G401 (cell line): ENCODE data around the gene A4GALT. TPM values are rescaled to one million over a fixed set of nuclear protein-coding genes. Genes with fewer than 3 reads are reported as not detected.

ENCODE experiments used
- DNase-seq: peaks from one replicate; pipeline ENCODE4 v3.0.0-alpha.2; 2015; ENCODE audit warnings: low spot score
- in situ Hi-C: cut with HindIII; loops from 2 replicates; pipeline ENCODE4 v1.10.0; 2016; ENCODE audit warnings: low sequenced_read_pairs, mixed read lengths
- total RNA-seq: library from RNA; depleted of rRNA; stranded (reverse); fragments of >200 nt; shearing (Covaris generic); gene quantifications from 2 replicates; pipeline ENCODE4 v1.2.3, GENCODE V29; 2014

Gene A4GALT
- total RNA-seq, 1 experiment from 2014 or later = 3.4 TPM

DNA sequence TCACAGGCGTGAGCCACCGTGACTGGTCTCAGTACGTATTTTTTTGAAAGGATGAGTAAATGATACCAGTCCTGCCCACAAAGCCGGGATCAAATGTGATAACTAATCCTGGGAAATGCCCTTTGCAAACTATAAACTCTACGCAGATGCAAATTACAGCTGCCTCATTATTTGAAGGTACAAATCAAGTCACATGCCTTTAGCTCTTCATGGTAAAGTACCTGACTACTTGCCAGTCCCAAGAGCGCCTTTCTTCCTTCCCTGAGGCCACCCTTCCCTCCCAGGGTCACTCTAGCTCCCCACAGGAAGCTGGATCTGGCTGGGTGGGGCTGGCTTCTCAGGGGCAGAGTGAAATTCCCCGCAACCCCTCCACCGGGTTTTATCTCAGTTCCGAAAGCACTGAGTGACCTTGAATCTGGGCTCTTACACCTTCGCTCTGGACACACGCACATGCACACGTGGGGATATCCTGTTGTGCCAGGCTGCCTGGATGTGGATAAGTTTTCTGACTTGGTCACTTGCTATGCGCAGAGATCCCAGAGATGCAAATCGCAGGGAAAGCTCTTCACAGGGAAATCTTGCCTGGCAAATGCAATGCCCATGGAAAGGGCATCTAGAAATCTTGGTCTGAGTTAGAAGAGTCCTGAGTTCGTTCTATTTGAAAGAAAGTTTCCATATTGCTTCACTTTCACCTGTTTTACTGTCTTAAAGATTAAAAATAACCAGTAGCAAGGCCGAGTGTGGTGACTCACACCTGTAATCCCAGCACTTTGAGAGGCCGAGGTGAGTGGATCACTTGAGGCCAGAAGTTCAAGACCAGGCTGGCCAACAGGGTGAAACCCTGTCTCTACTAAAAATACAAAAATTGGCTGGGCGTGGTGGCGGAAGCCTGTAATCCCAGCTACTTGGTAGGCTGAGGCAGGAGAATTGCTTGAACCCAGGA lies 8.5 kb downstream of the A4GALT start:
- no peak for DNase-seq
- in situ Hi-C loops = no loop called here

DNA sequence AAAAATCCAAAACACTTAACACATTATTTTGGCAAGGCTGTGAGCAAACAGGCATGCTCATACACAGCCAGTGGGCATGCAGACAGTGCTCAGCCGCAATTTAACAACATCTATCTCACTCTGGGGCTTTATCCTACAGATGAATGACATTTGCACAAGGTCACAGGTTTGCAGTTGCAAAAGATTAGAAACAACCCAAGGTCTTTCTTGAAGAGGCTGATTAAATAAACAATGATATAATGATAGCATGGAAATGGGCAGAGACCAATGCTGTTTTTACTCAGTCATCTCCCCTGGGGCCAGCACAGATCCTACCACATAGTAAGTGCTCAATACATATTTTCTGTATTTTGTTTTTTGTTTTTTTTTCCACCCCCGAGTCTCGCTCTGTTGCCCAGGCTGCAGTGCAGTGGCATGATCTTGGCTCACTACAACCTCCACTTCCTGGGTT lies 9.4 kb downstream of the A4GALT start:
- DNase-seq = no peak
- in situ Hi-C loops = no loop called here

DNA sequence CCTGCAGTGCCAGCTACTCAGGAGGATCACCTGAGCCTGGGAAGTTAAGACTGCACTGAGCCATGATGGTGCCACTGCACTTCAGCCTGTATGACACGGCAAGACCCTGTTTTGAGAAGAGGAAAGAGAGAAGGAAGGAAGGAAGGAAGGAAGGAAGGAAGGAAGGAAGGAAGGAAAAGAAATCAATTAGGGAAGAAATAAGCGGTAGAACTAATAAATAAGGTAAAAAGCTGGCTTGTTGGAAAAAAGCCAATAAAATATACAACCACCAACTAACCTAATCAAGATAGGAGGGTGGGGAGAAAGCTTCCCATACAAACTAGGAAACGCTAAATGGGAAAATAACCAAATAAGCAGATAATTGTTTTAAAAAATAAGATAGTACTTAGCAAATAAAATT lies 12.3 kb downstream of the A4GALT start:
- in situ Hi-C loops = no loop called here
- no peak for DNase-seq

DNA sequence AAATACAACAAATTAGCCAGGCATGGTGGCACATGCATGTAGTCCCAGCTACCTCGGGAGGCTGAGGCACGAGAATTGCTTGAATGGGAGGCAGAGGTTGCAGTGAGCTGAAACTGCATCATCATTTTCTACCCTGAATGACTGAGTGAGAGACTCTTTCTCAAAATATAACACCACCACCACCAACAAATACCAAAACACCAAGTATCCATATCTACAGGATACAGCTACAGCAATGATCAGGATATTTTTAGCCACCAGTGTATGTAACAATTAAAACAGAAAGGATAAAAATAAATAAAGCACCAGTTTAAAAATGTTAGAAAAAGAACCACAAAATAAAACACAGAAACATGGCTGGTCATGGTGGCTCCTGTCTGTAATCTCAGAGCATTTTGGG lies 13.2 kb downstream of the A4GALT start:
- in situ Hi-C loops = no loop called here
- DNase-seq = no peak

DNA sequence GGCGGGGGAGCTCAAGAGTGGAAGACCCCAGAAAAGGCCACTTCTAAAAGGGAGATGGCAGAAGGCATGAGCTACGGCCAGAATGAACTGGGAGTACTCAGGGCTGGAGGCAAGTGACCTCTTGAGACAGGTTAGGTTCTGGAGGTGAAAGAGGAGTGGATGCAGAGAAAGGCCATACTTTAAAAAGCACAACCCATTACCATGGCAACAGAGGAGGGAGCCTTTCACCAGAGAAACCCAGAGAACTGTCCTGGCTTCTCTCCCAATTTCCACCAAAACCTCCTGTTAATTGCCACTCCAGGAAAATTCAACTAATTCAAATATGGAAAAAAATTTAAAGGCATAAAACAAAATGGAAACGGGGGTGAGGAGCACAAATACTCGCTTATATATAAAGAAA lies 15.8 kb downstream of the A4GALT start:
- in situ Hi-C loops = no loop called here
- DNase-seq = no peak

DNA sequence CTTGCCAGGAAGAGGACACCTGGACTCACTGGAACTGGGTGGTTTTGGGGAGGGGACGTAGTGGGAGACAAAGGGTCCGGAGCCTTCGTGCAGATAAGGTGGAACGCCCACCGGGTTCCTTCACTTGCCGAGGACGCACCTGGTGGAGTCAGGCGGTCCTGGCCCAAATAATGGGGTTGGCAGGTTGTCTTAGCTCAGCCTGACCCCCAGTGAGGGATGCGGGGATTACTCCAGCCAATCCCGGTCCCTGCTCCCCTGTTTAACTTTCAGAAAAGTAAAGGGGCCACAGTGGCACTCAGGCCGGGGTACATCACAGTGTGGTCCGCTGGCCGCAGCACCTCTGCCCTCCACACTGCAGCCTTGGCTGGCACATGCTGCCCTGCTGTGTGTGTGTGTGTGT lies 18.0 kb downstream of the A4GALT start:
- DNase-seq = no peak
- in situ Hi-C loops = no loop called here

DNA sequence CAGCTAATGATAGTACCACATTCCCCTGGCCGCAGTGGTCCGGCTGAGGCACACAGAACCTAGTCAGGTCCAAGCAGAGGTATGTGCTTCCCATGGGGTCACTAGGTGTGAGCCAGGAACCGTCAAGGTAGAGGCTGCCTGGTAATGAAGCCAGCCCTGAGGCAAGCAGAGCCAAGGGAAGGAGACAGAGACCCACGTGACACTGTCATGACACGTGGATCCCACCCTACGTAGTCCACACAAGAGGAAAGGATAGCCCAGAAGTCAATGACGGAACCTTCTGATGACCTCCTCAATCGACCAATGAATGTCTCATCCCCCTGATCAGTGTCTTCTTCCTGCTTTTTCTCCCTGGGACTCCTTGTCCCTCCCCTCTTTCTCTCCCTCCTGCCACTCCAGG lies 19.0 kb downstream of the A4GALT start:
- in situ Hi-C loops = no loop called here
- no peak for DNase-seq

DNA sequence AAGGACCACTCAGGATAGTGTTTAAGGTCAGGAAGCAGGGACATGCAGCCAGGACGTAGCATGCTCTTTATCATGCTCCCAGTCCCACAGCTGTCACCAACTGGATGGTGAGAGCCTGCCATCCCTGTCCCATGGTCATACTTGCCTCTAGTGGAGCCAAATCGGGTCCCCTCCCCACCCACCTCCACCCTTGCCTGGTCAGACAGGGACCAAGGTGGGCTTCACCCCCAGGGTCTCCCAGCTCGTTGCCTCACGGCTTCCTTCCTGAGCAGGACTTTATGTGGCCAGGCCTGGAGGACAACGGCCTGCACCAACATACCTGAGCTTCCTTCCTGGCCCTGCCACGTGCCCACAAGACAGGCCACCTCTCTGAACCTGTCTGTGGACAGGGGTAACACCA lies 19.8 kb downstream of the A4GALT start:
- in situ Hi-C loops = no loop called here
- no peak for DNase-seq

DNA sequence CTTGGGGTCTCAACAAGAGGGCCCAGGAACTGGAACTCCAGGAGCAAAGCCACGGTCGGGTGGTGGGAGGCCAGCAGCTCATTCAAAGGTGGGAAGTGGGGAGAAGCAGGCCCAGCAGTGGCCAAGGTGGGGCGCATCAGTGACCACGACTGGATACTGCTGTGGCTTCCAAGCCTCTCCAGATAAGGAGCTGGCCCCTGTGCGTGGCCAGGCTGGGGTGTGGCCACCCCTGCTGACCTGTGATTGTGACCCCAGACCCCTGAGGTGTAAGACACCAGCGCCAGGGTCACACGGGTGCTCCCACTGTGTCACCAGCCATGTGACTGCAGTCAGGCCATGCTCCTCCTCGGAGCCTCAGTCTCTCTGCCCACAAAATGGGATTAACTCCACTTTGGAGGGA lies 20.3 kb downstream of the A4GALT start:
- no peak for DNase-seq
- in situ Hi-C loops = no loop called here

DNA sequence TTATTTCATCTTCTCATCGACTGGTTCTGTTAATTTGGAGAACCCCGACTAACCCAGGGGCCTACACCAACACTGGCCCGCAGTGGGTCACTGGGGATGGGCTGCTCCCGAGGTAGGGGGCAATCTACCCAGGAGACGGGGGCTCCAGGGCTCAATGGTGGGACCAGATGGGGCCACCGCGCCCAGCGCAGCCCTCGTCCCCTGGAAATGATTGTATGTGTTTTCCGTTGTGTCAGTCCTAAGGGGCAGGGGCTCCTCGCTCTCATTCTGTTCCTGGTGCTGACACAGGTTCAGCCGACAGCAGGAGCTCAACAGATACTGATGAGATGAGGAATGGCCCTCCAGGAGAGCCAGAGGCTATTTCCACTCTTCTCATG lies 20.7 kb downstream of the A4GALT start:
- no peak for DNase-seq
- in situ Hi-C loops = no loop called here

DNA sequence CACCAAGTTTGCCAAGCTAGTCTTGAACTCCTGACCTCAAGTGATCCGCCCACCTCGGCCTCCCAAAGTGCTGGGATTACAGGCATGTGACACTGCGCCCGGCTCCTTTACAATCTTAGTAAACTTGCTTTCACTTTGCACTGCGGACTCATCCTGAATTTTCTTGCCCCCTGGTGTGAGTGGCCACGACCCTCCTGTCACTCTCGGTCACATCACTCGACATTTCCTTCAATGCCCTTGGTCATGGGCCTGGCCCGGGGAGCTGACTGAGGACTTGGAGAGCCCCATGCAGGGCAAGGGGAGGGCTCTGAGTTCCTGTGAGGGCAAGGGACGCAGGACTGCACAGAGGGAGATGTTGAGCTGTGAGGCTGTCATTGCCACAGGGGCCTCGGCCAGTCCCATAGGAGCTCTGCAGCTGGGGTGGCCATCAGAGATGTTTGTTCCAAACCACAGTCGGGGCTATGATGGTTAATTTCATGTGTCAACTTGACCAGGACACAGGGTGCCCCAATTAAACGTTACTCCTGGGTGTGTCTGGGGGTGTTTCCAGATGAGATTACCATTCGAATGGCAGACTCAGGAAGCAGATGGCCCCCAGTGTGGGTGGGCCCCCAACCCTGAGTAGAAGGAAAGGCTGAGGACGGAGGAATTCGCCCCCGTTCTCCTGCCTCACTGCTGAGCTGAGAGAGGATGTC lies 21.2 kb downstream of the A4GALT start:
- in situ Hi-C loops = no loop called here

DNA sequence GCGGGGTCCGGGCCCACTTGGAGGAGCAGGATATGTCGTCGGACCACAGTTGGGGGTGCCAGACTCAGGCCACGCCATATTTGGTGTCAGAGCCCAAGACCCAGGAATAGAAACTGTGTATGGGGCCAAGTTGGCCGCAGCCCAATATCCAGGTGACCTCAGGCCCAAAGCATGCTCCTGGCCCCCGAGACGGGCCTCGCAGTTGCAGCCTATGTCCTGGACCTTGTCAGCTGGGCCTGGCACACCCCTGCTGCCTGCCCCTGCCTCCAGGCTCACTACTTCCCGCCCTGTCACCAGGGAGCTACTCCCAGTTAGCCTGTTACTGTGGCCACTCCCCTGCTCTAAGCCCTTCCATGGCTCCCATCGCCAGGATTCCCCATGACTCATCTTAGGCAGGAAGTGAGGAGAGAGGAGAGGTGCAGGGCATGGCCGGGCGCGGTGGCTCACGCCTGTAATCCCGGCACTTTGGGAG lies 23.1 kb downstream of the A4GALT start:
- no peak for DNase-seq
- in situ Hi-C loops = no loop called here

More for the DNA sequence above, 21.2 kb downstream of the A4GALT start:
- DNase-seq = no peak

DNA sequence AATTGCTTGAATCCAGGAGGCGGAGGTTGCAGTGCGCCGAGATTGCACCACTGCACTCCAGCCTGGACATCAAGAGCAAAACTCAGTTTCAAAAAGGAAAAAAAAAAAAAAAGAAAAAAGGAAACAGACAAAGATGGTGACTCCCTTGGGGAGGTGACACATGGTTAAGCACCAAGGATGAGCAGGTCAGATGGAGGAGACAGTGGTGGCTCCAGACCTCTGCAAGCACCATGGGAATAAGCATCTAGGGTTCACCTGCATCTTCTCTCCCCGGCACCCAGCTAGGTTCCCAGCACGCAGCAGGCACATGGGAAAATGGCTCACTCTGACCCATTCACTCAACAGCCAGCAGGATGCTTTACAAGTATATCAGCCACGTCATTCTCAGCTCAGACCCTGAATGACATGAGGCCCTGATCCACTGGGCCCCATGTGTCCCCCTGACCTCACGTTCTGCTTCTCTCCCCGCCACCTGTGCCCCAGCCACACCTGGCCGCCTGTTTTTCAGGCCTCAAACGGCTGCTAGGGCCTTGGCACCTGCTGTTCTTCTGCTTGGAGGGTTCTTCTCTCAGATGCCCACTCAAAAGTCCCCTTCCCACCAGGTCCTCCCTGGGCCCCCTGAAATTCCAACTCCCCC lies 24.2 kb downstream of the A4GALT start:
- in situ Hi-C loops = no loop called here
- DNase-seq = no peak

DNA sequence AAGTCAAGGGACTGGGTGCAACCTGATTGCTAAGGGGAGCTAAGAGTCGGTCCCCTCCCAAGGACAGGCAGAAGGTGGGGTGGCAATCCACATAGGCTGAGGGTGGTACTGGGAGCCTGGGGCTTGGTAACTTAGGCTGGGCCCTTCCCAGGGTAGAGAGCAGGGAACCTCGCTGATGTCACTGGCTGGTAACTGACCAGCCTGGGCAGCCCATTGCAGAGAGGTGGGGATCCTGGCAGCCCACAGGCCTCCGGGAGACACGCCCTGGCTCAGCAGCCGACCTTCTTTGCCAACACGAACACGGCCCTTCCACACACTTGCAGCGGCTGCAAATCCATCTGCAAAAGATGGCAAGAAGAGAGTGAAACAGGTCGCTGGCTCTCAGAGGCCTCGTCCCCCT lies 25.4 kb downstream of the A4GALT start:
- in situ Hi-C loops = no loop called here
- no peak for DNase-seq

DNA sequence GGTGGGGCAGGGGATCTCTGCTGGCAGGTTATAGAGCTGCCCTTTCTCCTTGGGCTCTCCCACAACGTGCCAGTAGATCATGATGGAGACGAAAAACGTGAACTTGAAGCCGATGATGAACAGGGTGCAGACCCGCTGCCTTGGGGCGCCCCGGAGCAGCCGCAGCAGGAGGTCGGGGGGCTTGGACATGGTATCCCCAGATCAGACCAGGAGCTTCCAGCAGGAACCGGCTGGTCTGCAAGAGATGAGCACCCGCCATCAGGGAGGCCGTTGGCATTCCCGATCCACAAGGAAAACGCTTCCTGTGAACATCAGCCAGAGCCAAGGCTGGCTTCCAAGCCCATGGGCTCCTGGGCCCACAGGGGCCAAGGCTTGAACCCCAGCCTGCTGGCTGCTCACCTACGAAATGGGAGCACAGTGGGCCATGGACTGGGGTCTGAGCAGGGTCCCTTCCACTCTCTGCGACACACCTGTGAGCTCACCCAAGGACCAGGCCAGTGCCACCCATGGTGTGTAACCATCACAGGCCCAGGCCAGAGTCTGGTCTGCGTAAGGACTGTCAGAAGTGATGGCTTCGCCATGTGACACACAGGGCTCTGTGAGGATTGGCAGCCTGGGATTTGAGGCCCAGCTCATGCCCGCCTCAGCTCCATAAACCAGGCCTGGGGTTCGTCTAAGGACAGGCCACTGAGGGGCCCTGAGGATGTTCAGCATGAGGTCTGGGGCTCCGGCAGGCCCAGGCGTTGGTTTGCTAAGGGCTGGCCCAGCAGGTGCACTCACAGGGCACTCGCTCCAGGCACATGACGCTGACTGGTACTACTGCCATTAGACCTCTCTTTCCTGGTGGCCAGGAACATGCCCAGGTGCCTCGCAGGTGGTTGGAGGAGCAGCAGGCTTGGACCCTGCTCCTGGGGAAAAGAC lies 26.6 kb downstream of the A4GALT start:
- in situ Hi-C loops = no loop called here
- DNase-seq = no peak

DNA sequence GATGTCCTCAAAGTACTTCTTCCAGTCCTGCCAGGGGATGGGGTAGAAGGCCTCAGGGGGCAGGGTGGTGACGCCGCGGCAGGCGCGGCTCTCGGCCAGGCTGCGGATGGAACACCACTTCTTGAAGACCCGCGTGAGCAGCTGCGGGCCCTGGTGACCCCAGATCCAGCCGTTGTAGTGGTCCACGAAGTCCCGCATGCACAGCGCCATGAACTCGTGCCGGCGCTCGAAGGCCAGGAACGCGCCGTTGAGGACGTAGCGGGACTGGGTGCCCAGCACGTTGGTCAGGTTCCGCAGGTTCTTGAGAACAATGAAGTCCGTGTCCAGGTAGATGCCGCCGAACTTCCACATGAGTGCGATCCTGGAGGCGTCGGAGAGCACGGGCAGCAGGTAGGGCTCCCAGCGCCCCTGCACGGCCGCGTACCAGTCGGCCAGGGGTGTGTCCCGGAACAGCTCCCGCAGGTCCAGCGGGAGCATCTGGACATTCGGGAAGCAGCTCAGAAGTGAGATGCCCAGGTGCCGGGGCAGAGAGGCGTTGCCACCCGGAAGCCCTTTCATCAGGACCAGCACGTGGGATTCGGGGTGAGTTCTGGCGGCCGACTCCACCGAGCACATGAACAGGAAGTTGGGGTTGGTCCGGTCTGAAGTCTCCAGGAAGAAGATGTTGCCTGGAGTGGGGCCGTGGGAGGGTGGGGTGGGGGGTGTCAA lies 27.5 kb downstream of the A4GALT start:
- in situ Hi-C loops = no loop called here
- DNase-seq = no peak

DNA sequence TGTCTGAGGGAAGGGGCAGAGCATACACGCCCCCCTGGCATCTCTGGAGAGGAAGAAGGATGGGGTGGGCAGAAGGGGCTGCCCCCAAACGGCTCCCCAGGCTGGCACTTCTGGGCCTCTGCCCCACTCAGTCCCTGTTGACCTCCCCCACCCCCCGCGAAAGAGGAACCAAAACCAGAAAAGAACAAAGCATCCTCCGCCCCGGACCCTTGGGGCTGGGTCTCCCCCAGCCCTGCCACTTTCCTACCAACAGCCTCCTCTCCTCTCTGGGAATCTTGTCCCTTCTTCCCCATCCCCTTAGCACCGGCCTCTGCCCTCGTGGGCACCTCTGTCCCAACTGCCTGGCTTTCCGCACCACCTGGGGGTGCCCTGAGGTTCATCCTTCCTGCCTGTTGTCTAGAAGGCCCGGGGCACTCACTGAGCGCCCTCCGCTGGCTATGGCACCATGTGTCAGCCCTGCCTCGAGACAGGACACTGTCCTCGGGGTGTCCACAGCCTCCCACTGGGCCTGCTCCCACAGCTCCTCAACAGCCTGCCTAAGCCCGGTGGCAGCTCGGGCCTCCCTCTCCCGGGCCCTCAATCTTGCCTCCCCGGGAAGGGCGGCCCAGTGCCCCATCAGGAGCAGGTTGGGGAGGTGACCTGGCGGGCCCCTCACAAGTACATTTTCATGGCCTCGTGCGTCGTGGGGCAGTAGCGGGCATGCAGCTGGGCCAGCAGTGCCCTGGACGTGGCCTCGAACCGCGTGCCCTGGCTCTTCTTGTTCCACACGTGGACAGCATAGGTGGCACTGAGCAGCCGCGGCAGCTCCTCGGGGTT lies 28.2 kb downstream of the A4GALT start:
- no peak for DNase-seq
- in situ Hi-C loops = no loop called here

DNA sequence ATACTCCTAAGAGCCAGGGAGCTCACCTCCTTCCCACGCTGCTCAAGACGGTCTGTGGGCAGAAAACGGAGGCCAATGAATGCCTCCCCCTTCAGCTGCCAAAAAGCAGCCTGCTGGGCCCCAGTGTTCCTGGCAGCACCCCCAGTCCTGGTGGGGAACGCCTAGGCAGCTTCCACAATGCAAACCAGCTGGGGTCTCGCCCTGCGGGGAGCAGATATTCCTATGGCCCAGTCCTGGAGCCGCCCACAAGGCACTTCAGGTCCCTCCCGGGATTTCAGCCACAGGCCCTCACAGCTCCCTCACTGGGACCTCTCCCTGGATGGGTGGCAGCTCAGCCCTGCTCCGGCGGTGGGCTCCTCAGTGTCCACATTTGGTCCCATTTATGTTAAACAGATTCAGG lies 29.2 kb downstream of the A4GALT start:
- in situ Hi-C loops = no loop called here
- no peak for DNase-seq
